ENCODE measurements around the gene GPBP1.
"Not testable (repeated sequence)": the region's sequence is repeated elsewhere in the genome, so short reads cannot be mapped to it uniquely, and the experiment has no call there.

Gene GPBP1

GRCh38 chr5:57173319-57174127 is at the start of gene GPBP1:
GPBP1 (plus strand) TSS chr5:57174059; CDS start chr5:57214131, 40,072 bp downstream.
- DNase-seq (ENCODE audit: low read depth, low spot score), result peak; percentile 95

GRCh38 chr5:57128325-57128724 is 45.5 kb upstream of the GPBP1 start:
- no peak for DNase-seq (ENCODE audit: low read depth, low spot score)

- DNase-seq (ENCODE audit: low read depth, low spot score), result no peak
Observed at GRCh38 chr5:57133574-57133973, 40.3 kb upstream of the GPBP1 start.

GRCh38 chr5:57137401-57137800 is 36.5 kb upstream of the GPBP1 start:
- DNase-seq (ENCODE audit: low read depth, low spot score), result no peak

GRCh38 chr5:57152316-57152715 is 21.5 kb upstream of the GPBP1 start:
- no peak for DNase-seq (ENCODE audit: low read depth, low spot score)

- DNase-seq (ENCODE audit: low read depth, low spot score), result no peak
Observed at GRCh38 chr5:57155033-57155432, 18.8 kb upstream of the GPBP1 start.

GRCh38 chr5:57157131-57157530 is 16.7 kb upstream of the GPBP1 start:
- no peak for DNase-seq (ENCODE audit: low read depth, low spot score)

GRCh38 chr5:57157666-57158065 is 16.2 kb upstream of the GPBP1 start:
- no peak for DNase-seq (ENCODE audit: low read depth, low spot score)

- no peak for DNase-seq (ENCODE audit: low read depth, low spot score)
Observed at GRCh38 chr5:57163553-57164006, 10.3 kb upstream of the GPBP1 start.

- DNase-seq (ENCODE audit: low read depth, low spot score), result no peak
Observed at GRCh38 chr5:57164124-57164523, 9.7 kb upstream of the GPBP1 start.

GRCh38 chr5:57165171-57165570 is 8.7 kb upstream of the GPBP1 start:
- not testable (repeated sequence) for DNase-seq (ENCODE audit: low read depth, low spot score)

- no peak for DNase-seq (ENCODE audit: low read depth, low spot score)
Observed at GRCh38 chr5:57166276-57166675, 7.6 kb upstream of the GPBP1 start.

GRCh38 chr5:57167201-57167600 is 6.7 kb upstream of the GPBP1 start:
- DNase-seq (ENCODE audit: low read depth, low spot score), result no peak

GRCh38 chr5:57170116-57170515 is 3.7 kb upstream of the GPBP1 start:
- DNase-seq (ENCODE audit: low read depth, low spot score), result not testable (repeated sequence)

GRCh38 chr5:57171816-57172465 is 1.9 kb upstream of the GPBP1 start:
- no peak for DNase-seq (ENCODE audit: low read depth, low spot score)

GRCh38 chr5:57172466-57173318 is 1.2 kb upstream of the GPBP1 start:
- no peak for DNase-seq (ENCODE audit: low read depth, low spot score)

GRCh38 chr5:57174128-57174889 is 450 bp downstream of the GPBP1 start:
- no peak for DNase-seq (ENCODE audit: low read depth, low spot score)

- no peak for DNase-seq (ENCODE audit: low read depth, low spot score)
Observed at GRCh38 chr5:57174890-57175510, 1.1 kb downstream of the GPBP1 start.

- no peak for DNase-seq (ENCODE audit: low read depth, low spot score)
Observed at GRCh38 chr5:57175551-57176309, 1.9 kb downstream of the GPBP1 start.

- DNase-seq (ENCODE audit: low read depth, low spot score), result no peak
Observed at GRCh38 chr5:57176350-57176857, 2.5 kb downstream of the GPBP1 start.

All from activated CD4-positive, CD25-positive, alpha-beta regulatory T cell treated with anti-CD3 and anti-CD28 coated beads, Interleukin-2, amount 50 U/mL, for 16 hours (primary cell).